ENCODE data around the gene RESP18. TPM values are rescaled to one million over a fixed set of nuclear protein-coding genes. Genes with fewer than 3 reads are reported as not detected.

The RESP18 gene
- total and polyA plus RNA-seq, 9 donors = not detected

GRCh38 chr2:219356834-219357233 lies 24.3 kb upstream of the RESP18 start:
- Histone ChIP-seq H3K27me3 (ENCODE audit: control insufficient read depth, insufficient read depth, low read length) (peaks cover 45% of the 10 kb centered on the region), H3K4me3 (ENCODE audit: low read length) (no peak overlapping the region), H3K4me1 (ENCODE audit: control insufficient read depth, insufficient read depth, low read length) (peaks cover 7% of the 10 kb centered on the region), H3K27ac (ENCODE audit: low read length) (no peak overlapping the region), H3K9me3 (replicated peaks; ENCODE audit: control insufficient read depth, low read depth, low read length) (no peaks in the 10 kb centered on the region), H3K36me3 (ENCODE audit: control insufficient read depth, insufficient read depth, low read length) (no peaks in the 10 kb centered on the region)
- WGBS (ENCODE audit: insufficient coverage) = no CpG with 5 or more reads among the region's 1 CpG
- no peak for DNase-seq

- Histone ChIP-seq H3K4me1 (ENCODE audit: control insufficient read depth, insufficient read depth, low read length) (peaks cover 7% of the 10 kb centered on the region), H3K27me3 (ENCODE audit: control insufficient read depth, insufficient read depth, low read length) (peaks cover 48% of the 10 kb centered on the region), H3K4me3 (ENCODE audit: low read length) (no peak overlapping the region), H3K27ac (ENCODE audit: low read length) (no peak overlapping the region), H3K9me3 (replicated peaks; ENCODE audit: control insufficient read depth, low read depth, low read length) (no peaks in the 10 kb centered on the region), H3K36me3 (ENCODE audit: control insufficient read depth, insufficient read depth, low read length) (no peaks in the 10 kb centered on the region)
- 38% methylated on average over 1 of the region's 4 CpGs for WGBS (ENCODE audit: insufficient coverage)
- DNase-seq = no peak
Measured at GRCh38 chr2:219354582-219354981, 22.0 kb upstream of the RESP18 start.

- Histone ChIP-seq H3K27ac (ENCODE audit: low read length) (no peak overlapping the region), H3K9me3 (replicated peaks; ENCODE audit: control insufficient read depth, low read depth, low read length) (no peaks in the 10 kb centered on the region), H3K36me3 (ENCODE audit: control insufficient read depth, insufficient read depth, low read length) (no peaks in the 10 kb centered on the region), H3K4me3 (ENCODE audit: low read length) (no peak overlapping the region), H3K4me1 (ENCODE audit: control insufficient read depth, insufficient read depth, low read length) (peaks cover under 1% of the 10 kb centered on the region), H3K27me3 (ENCODE audit: control insufficient read depth, insufficient read depth, low read length) (peaks cover 41% of the 10 kb centered on the region)
- 100% methylated on average over 2 of the region's 5 CpGs for WGBS (ENCODE audit: insufficient coverage)
- no peak for DNase-seq
Measured at GRCh38 chr2:219353129-219353528, 20.6 kb upstream of the RESP18 start.

GRCh38 chr2:219352448-219353023 lies 20.0 kb upstream of the RESP18 start:
- Histone ChIP-seq H3K27me3 (ENCODE audit: control insufficient read depth, insufficient read depth, low read length) (peaks cover 35% of the 10 kb centered on the region), H3K4me3 (ENCODE audit: low read length) (no peak overlapping the region), H3K4me1 (ENCODE audit: control insufficient read depth, insufficient read depth, low read length) (no peaks in the 10 kb centered on the region), H3K27ac (ENCODE audit: low read length) (no peak overlapping the region), H3K36me3 (ENCODE audit: control insufficient read depth, insufficient read depth, low read length) (no peaks in the 10 kb centered on the region), H3K9me3 (replicated peaks; ENCODE audit: control insufficient read depth, low read depth, low read length) (no peaks in the 10 kb centered on the region)
- 0% methylated on average over 3 of the region's 5 CpGs for WGBS (ENCODE audit: insufficient coverage)
- peak; percentile 43 for DNase-seq

GRCh38 chr2:219350710-219351221 lies 18.2 kb upstream of the RESP18 start:
- WGBS (ENCODE audit: insufficient coverage) = 8% methylated on average over 3 of the region's 4 CpGs
- H3K27ac ChIP-seq (ENCODE audit: low read length) = no peak overlapping the region
- H3K4me1 ChIP-seq (ENCODE audit: control insufficient read depth, insufficient read depth, low read length) = no peaks in the 10 kb centered on the region
- H3K27me3 ChIP-seq (ENCODE audit: control insufficient read depth, insufficient read depth, low read length) = peaks cover 31% of the 10 kb centered on the region
- DNase-seq = no peak
- no peaks in the 10 kb centered on the region for H3K36me3 ChIP-seq (ENCODE audit: control insufficient read depth, insufficient read depth, low read length)
- no peaks in the 10 kb centered on the region for H3K9me3 ChIP-seq (replicated peaks; ENCODE audit: control insufficient read depth, low read depth, low read length)
- no peak overlapping the region for H3K4me3 ChIP-seq (ENCODE audit: low read length)

- 63% methylated on average over 3 of the region's 3 CpGs for WGBS (ENCODE audit: insufficient coverage)
Measured at GRCh38 chr2:219350215-219350614, 17.7 kb upstream of the RESP18 start.

GRCh38 chr2:219344751-219345430 lies 12.3 kb upstream of the RESP18 start:
- Histone ChIP-seq H3K27me3 (ENCODE audit: control insufficient read depth, insufficient read depth, low read length) (peaks cover 10% of the 10 kb centered on the region), H3K27ac (ENCODE audit: low read length) (no peak overlapping the region), H3K36me3 (ENCODE audit: control insufficient read depth, insufficient read depth, low read length) (no peaks in the 10 kb centered on the region), H3K4me3 (ENCODE audit: low read length) (no peak overlapping the region), H3K9me3 (replicated peaks; ENCODE audit: control insufficient read depth, low read depth, low read length) (no peaks in the 10 kb centered on the region), H3K4me1 (ENCODE audit: control insufficient read depth, insufficient read depth, low read length) (peaks cover 5% of the 10 kb centered on the region)
- WGBS (ENCODE audit: insufficient coverage) = 67% methylated on average over 2 of the region's 6 CpGs
- peak; percentile 81 for DNase-seq

More at GRCh38 chr2:219350215-219350614, 17.7 kb upstream of the RESP18 start:
- Histone ChIP-seq H3K36me3 (ENCODE audit: control insufficient read depth, insufficient read depth, low read length) (no peaks in the 10 kb centered on the region), H3K27ac (ENCODE audit: low read length) (no peak overlapping the region), H3K4me3 (ENCODE audit: low read length) (no peak overlapping the region), H3K4me1 (ENCODE audit: control insufficient read depth, insufficient read depth, low read length) (peaks cover 1% of the 10 kb centered on the region), H3K9me3 (replicated peaks; ENCODE audit: control insufficient read depth, low read depth, low read length) (no peaks in the 10 kb centered on the region), H3K27me3 (ENCODE audit: control insufficient read depth, insufficient read depth, low read length) (peaks cover 28% of the 10 kb centered on the region)
- DNase-seq = no peak

GRCh38 chr2:219335373-219335786 lies 2.8 kb upstream of the RESP18 start:
- Histone ChIP-seq H3K9me3 (replicated peaks; ENCODE audit: control insufficient read depth, low read depth, low read length) (no peaks in the 10 kb centered on the region), H3K4me1 (ENCODE audit: control insufficient read depth, insufficient read depth, low read length) (no peaks in the 10 kb centered on the region), H3K27me3 (ENCODE audit: control insufficient read depth, insufficient read depth, low read length) (peaks cover 24% of the 10 kb centered on the region), H3K27ac (ENCODE audit: low read length) (no peak overlapping the region), H3K36me3 (ENCODE audit: control insufficient read depth, insufficient read depth, low read length) (no peaks in the 10 kb centered on the region), H3K4me3 (ENCODE audit: low read length) (no peak overlapping the region)
- DNase-seq = no peak
- 36% methylated on average over 2 of the region's 5 CpGs for WGBS (ENCODE audit: insufficient coverage)

GRCh38 chr2:219334076-219334475 lies 1.5 kb upstream of the RESP18 start:
- no peak overlapping the region for H3K4me3 ChIP-seq (ENCODE audit: low read length)
- peaks cover 24% of the 10 kb centered on the region for H3K27me3 ChIP-seq (ENCODE audit: control insufficient read depth, insufficient read depth, low read length)
- no peak overlapping the region for H3K27ac ChIP-seq (ENCODE audit: low read length)
- no peaks in the 10 kb centered on the region for H3K9me3 ChIP-seq (replicated peaks; ENCODE audit: control insufficient read depth, low read depth, low read length)
- no CpG with 5 or more reads among the region's 2 CpGs for WGBS (ENCODE audit: insufficient coverage)
- H3K4me1 ChIP-seq (ENCODE audit: control insufficient read depth, insufficient read depth, low read length) = no peaks in the 10 kb centered on the region
- no peaks in the 10 kb centered on the region for H3K36me3 ChIP-seq (ENCODE audit: control insufficient read depth, insufficient read depth, low read length)
- DNase-seq = peak; percentile 57

- Histone ChIP-seq H3K4me3 (ENCODE audit: low read length) (no peak overlapping the region), H3K36me3 (ENCODE audit: control insufficient read depth, insufficient read depth, low read length) (no peaks in the 10 kb centered on the region), H3K27me3 (ENCODE audit: control insufficient read depth, insufficient read depth, low read length) (peaks cover 24% of the 10 kb centered on the region), H3K4me1 (ENCODE audit: control insufficient read depth, insufficient read depth, low read length) (no peaks in the 10 kb centered on the region), H3K27ac (ENCODE audit: low read length) (no peak overlapping the region), H3K9me3 (replicated peaks; ENCODE audit: control insufficient read depth, low read depth, low read length) (no peaks in the 10 kb centered on the region)
- DNase-seq = peak; percentile 58
- 5% methylated on average over 26 of the region's 39 CpGs for WGBS (ENCODE audit: insufficient coverage)
Measured at GRCh38 chr2:219331560-219332213, 857 bp downstream of the RESP18 start.

Measured in muscle of leg (tissue), 11 donors.